Osteoblast (primary cell): ENCODE data around the gene PEX19. TPM values are rescaled to one million over a fixed set of nuclear protein-coding genes. Genes with fewer than 3 reads are reported as not detected.

ENCODE experiments used
- DNase-seq: peaks from one replicate; pipeline ENCODE4 v3.0.0; 2011; ENCODE audit warnings: low spot score, mixed read lengths; ENCODE audit not compliant: insufficient read length; ENCODE audit errors: missing footprints
- H2AFZ ChIP-seq: 2 replicates; pipeline ENCODE4 v1.6.0; 2011; ENCODE audit warnings: mild to moderate bottlenecking, low read length
- H3K27ac ChIP-seq: 2 replicates; pipeline ENCODE4 v1.5.1; 2011; ENCODE audit warnings: mild to moderate bottlenecking, low read depth, low read length, moderate library complexity
- H3K27me3 ChIP-seq: 2 replicates; pipeline ENCODE4 v1.6.0; 2012; ENCODE audit warnings: mild to moderate bottlenecking, control low read depth, inconsistent platforms, low read length, moderate library complexity; ENCODE audit not compliant: insufficient read depth
- H3K36me3 ChIP-seq: 2 replicates; pipeline ENCODE4 v1.5.1; 2011; ENCODE audit warnings: mild to moderate bottlenecking, low read length, control low read depth, moderate library complexity; ENCODE audit not compliant: insufficient read depth
- H3K4me1 ChIP-seq: 2 replicates; pipeline ENCODE4 v1.5.1; 2011; ENCODE audit warnings: mild to moderate bottlenecking, low read length, control low read depth, moderate library complexity; ENCODE audit not compliant: insufficient read depth
- H3K4me2 ChIP-seq: 2 replicates; pipeline ENCODE4 v1.6.0; 2011; ENCODE audit warnings: mild to moderate bottlenecking, low read length; ENCODE audit not compliant: insufficient read depth
- H3K4me3 ChIP-seq: fragments of 200-600 bp; sonication (generic); 3 replicates; pipeline ENCODE4 v1.5.1; 2012; ENCODE audit warnings: mild to moderate bottlenecking, low read length, inconsistent platforms; ENCODE audit not compliant: insufficient read depth
- H3K79me2 ChIP-seq: 2 replicates; pipeline ENCODE4 v1.6.0; 2012; ENCODE audit warnings: mild to moderate bottlenecking, low read length, control low read depth, inconsistent platforms; ENCODE audit not compliant: insufficient read depth
- H3K9me3 ChIP-seq: 2 replicates; pipeline ENCODE4 v1.5.1; 2011; ENCODE audit warnings: low read depth, low read length, control low read depth
- H4K20me1 ChIP-seq: 2 replicates; pipeline ENCODE4 v1.6.0; 2012; ENCODE audit warnings: mild to moderate bottlenecking, low read length, control low read depth; ENCODE audit not compliant: insufficient read depth
- total RNA-seq: library from RNA; depleted of rRNA; stranded (reverse); fragments of >200 nt; gene quantifications from 2 replicates; pipeline ENCODE4 v1.2.3, GENCODE V29; 2012
- TF ChIP-seq, protein P1 (sequence below): IDR thresholded peaks from 2 replicates; pipeline ENCODE4 v1.5.1; 2011; ENCODE audit warnings: mild to moderate bottlenecking, low read depth, low read length, moderate library complexity; ENCODE audit errors: extremely low read depth

The PEX19 gene
- total RNA-seq, 1 donor, result 38.0 TPM

- no peaks in the 10 kb centered on the region for H3K9me3 ChIP-seq
- peaks cover 48% of the 10 kb centered on the region for H3K79me2 ChIP-seq
- no peak overlapping the region for H3K27ac ChIP-seq
- DNase-seq, result no peak
- peaks cover 28% of the 10 kb centered on the region for H4K20me1 ChIP-seq
- no peak overlapping the region for H3K4me2 ChIP-seq
- no peaks in the 10 kb centered on the region for H3K27me3 ChIP-seq
- TF ChIP-seq, protein P1, sequence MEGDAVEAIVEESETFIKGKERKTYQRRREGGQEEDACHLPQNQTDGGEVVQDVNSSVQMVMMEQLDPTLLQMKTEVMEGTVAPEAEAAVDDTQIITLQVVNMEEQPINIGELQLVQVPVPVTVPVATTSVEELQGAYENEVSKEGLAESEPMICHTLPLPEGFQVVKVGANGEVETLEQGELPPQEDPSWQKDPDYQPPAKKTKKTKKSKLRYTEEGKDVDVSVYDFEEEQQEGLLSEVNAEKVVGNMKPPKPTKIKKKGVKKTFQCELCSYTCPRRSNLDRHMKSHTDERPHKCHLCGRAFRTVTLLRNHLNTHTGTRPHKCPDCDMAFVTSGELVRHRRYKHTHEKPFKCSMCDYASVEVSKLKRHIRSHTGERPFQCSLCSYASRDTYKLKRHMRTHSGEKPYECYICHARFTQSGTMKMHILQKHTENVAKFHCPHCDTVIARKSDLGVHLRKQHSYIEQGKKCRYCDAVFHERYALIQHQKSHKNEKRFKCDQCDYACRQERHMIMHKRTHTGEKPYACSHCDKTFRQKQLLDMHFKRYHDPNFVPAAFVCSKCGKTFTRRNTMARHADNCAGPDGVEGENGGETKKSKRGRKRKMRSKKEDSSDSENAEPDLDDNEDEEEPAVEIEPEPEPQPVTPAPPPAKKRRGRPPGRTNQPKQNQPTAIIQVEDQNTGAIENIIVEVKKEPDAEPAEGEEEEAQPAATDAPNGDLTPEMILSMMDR, result no peak
- no peak overlapping the region for H2AFZ ChIP-seq
- H3K36me3 ChIP-seq, result peaks cover 4% of the 10 kb centered on the region
- peaks cover 35% of the 10 kb centered on the region for H3K4me1 ChIP-seq
- H3K4me3 ChIP-seq, result no peak overlapping the region
Measured at GRCh38 chr1:160258177-160258798, 26.6 kb downstream of the PEX19 start.

DNA sequence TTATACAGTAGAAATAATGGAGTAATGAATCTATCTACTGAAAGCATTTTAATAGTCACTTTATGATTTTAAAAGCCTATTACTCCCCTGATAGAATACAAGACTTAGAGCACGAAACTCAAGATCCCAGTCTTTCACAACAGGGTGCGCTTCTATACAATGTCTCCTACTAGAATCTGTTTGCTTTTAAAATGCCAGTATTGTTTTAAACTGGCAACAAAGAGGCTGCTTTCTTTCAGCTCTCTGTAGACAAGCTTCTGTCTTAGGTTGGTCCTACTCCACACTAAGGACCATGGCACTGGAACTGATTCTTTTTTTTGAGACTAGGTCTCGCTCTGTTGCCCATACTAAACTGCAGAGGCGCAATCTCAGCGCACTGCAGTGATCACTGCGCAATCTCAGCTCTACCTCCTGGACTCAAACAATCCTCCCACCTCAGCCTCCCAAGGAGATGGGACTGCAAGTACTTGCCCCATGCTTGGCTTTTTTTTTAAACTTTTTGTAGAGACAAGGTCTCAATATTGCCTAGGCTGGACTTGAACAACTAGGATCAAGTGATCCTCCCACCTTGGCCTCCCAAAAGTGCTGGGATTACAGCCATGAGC, 27.4 kb downstream of the PEX19 start:
- Histone ChIP-seq H3K9me3 (no peaks in the 10 kb centered on the region), H3K4me2 (no peak overlapping the region), H3K27me3 (no peaks in the 10 kb centered on the region), H3K4me1 (peaks cover 31% of the 10 kb centered on the region), H2AFZ (no peak overlapping the region), H3K27ac (no peak overlapping the region), H4K20me1 (peaks cover 31% of the 10 kb centered on the region), H3K79me2 (peaks cover 48% of the 10 kb centered on the region), H3K36me3 (peaks cover 4% of the 10 kb centered on the region), H3K4me3 (no peak overlapping the region)
- DNase-seq, result no peak
- TF ChIP-seq, protein P1, result no peak

DNA sequence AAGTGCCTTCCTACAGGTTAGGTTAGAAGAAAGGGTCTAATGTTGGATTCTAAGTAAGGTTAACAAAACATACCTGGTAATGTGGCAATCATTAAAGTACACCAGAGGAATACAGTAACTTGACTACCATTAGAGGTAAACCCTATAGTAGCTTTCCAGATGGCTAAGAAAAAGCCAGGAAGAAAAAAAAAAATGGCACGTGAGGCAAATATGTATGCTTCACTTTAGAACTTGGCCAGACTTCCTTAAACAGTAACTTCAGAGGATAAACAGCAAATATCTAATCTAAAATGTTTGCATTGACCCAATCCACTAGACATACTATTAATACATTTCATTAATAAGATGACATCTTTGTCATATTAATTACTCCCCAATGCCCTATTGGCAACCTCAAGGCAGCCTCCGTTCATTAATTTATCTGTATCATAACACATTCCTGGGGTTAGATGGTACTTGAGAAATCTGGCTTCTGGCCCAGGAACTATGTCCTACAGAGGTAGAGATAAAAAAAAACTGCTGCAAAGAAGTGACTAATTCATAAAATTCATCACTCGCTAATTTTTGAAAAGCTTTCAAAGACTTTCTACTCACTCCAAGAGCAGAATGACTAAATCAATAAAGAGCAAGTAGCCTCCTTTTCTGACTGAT, 28.4 kb downstream of the PEX19 start:
- Histone ChIP-seq H3K4me3 (no peak overlapping the region), H3K9me3 (no peaks in the 10 kb centered on the region), H3K4me1 (peaks cover 31% of the 10 kb centered on the region), H3K27ac (no peak overlapping the region), H4K20me1 (peaks cover 38% of the 10 kb centered on the region), H3K79me2 (peaks cover 46% of the 10 kb centered on the region), H2AFZ (no peak overlapping the region), H3K36me3 (peaks cover 4% of the 10 kb centered on the region), H3K27me3 (no peaks in the 10 kb centered on the region), H3K4me2 (peak overlapping the region; percentile 13)
- DNase-seq, result peak; percentile 68
- TF ChIP-seq, protein P1, result no peak

DNA sequence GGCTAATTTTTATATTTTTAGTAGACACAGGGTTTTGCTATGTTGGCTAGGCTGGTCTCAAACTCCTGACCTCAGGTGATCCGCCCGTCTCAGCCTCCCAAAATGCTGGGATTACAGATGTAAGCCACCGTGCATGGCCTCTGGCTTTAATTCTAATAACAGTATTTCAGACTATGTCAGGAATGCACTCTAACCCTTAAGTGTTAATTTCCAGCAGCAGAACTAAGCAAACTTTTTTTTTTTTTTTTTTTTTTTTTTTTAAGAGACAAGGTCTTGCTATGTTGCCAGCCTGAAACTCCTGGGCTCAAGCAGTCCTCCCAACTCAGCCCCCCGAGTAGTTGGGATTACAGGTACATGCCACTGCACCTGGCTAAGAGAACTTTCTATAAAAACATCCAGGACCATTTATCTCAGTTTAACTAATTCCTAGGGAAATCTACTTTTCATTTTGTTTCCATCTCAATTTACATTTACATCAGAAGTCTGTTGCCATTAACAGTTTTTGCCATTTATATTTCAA, 29.1 kb downstream of the PEX19 start:
- no peak overlapping the region for H3K27ac ChIP-seq
- no peak overlapping the region for H2AFZ ChIP-seq
- peaks cover 53% of the 10 kb centered on the region for H3K79me2 ChIP-seq
- peaks cover 25% of the 10 kb centered on the region for H3K4me1 ChIP-seq
- no peaks in the 10 kb centered on the region for H3K27me3 ChIP-seq
- DNase-seq, result no peak
- H3K4me2 ChIP-seq, result no peak overlapping the region
- peaks cover 44% of the 10 kb centered on the region for H4K20me1 ChIP-seq
- peaks cover 4% of the 10 kb centered on the region for H3K36me3 ChIP-seq
- no peak overlapping the region for H3K4me3 ChIP-seq
- no peaks in the 10 kb centered on the region for H3K9me3 ChIP-seq
- TF ChIP-seq, protein P1, result no peak
